GM12891 (cell line): ENCODE results near the gene MMP14.

Source experiments
- POLR2A ChIP-seq: IDR thresholded peaks from 2 replicates; pipeline ENCODE4 v1.6.1; 2011; ENCODE audit warnings: low read depth, low read length, control low read depth
- POLR2AphosphoS5 ChIP-seq: IDR thresholded peaks from 2 replicates; pipeline ENCODE4 v1.6.1; 2011; ENCODE audit warnings: low read depth, low read length, control low read depth
- SPI1 ChIP-seq: IDR thresholded peaks from 2 replicates; pipeline ENCODE4 v1.6.1; 2011; ENCODE audit warnings: low read depth, low read length, control low read depth
- TAF1 ChIP-seq: IDR thresholded peaks from 2 replicates; pipeline ENCODE4 v1.6.1; 2011; ENCODE audit warnings: low read depth, low read length, control low read depth

- TF ChIP-seq POLR2AphosphoS5 (0 out of 2 replicates have a peak, but pooled peaks have one; percentile 38), POLR2A (no peak), TAF1 (no peak), SPI1 (no peak)
Measured at GRCh38 chr14:22878271-22879246, 42.2 kb downstream of the MMP14 start.
